ENCODE results near the gene MBD6.

- TF ChIP-seq CTCF (IDR thresholded peaks at IDR 0.05) (no peak), EZH2phosphoT487 (IDR thresholded peaks at IDR 0.05) (no peak)
Measured at GRCh38 chr12:57515408-57515933, 7.2 kb upstream of the MBD6 start.

Data from neural progenitor cell (in vitro differentiated cells).